ENCODE results near the gene EHD4.

The EHD4 gene

GRCh38 chr15:41933771-41934170 lies 38.6 kb downstream of the EHD4 start:
- no peak for DNase-seq

DNA sequence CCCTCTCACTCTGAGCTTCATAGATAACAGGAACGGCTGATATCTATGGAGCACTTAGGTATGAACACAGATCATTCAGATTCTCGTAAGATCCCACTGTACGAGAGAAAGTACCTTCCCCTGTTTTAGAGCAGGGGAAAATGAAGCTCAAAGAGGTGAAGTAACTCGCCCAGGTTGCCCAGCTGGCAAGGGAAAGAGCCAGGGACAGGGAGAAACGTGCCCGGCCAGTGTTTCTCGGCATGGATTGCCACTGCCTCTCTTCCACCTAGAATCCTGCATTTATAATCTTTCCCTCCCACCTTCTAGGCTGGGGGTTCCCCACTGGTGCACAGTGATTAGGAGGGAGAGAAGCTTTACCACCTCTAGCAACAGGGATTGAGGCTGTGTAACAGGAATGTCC lies 39.0 kb downstream of the EHD4 start:
- no peak for DNase-seq

DNA sequence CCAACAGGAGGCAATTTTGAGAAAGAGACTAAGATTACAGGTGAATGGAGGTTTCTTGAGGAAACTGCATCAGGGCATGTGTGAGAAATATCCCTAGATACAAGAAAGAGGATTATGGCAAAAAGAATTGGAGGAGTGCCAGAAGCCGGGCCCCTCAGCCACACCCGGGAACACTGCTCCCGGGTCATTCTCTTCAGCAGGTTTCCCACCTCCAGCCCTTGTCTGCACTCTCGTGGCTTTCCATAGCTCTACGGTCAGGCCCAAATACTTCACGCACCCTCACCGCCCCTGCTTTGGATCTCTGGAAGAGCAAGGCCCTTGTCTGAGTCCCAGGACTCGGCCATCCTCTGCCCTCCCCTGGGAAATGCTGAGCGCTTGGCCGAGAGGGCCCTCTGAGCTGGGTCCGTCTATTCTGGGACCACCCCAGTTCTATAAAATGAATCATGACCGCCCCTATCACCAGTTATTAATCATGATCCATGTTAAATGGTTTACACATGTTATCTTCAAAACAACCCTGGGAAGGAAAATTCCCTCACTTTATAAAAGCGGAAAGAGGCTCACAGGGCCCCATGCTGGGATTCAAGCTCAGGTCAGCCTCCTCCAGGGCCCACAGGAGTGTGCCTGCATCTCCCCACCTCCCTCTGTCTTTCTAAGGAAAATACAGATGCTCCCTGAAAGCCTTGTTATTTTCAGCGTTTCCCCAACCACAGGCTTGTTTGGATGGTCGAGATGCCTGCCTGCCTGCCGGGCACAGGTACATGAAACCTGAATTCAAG lies 39.7 kb downstream of the EHD4 start:
- no peak for DNase-seq

DNA sequence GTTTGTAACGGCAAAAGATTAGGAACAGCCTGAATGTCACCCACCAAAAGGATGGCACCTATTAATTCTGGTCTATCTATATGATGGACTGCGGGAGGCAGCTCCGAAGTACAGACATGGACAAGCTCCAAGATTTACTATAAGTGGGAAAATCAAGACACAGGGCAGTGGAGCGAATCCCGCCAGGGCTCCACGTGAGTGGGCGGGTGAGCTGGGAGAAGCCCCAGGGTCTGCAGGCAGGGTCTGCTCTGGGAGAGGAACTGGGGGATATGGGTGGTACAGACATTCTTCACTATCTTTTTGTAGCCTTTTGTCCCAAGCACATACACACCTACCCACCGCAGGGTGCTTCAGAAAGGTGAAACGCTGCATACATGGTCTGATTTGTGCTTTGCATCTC lies 40.3 kb downstream of the EHD4 start:
- DNase-seq, result no peak

- no peak for DNase-seq
These were observed 41.5 kb downstream of the EHD4 start for GRCh38 chr15:41930867-41931222.

DNA sequence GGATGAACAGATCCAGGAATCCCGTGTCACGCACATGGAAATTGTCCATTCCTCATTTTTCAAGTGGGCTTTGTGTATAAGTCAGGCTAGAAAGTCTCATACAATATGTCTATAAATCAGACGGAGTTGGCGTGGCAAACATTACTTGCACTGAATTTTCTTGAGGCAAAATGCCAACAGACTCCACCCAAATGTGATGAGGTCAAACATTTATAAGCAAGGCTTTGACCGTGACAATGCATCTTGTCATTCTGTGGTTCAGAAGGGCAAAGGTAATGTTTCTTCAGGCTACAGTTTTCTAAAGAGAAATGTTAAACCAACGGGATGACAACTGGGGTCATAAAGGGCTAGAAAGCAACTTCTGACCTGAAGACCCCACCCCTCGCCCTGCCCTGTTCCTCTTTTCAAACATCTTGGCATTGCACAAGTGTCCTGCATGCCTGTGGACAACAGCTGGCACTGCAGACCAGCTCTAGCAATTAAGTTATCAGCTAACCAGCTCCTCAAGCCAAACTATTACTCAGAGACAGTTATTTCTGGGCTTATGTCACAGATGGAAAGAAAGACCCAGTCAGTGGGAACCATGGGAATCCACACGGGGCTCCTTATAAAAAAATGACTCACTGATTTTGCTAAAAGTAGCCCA lies 42.0 kb downstream of the EHD4 start:
- no peak for DNase-seq

- no peak for DNase-seq
These were observed 43.4 kb downstream of the EHD4 start for GRCh38 chr15:41928637-41929620.

DNA sequence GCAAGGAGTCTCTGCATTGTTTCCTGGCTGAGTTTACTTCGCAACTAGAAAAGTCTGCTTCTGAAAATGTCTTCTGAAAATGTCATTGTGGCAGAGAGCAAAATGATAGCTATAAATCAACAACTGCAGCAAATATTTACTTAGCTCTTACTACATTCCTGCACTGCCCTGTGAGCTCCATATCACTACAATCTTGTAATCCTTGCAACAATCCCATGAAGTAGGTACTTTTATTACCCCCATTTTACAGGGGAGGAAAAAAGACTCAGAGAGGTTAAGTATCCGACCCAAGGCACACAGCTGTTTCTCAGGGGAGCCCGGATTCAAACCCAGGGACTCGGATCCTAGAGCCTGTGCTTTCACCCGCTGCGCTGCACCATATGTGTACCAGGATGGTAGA lies 44.3 kb downstream of the EHD4 start:
- DNase-seq, result no peak

DNA sequence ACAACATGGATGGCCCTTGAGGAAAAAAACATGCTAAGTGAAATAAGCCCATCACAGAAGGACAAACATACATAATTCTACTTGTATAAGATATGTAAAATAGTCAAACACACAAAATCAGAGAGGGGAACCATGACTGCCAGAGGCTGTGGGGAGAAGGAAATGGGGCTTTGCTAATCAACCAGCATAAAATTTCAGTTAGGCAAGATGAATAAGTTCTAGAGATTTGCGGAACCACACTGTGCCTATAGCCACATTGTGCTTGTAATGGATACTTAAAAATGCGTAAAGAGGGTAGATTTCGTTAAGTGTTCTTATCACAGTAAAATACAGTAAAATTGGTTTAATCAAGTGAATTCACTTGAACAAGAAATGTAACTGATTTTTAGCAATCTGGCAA lies 44.8 kb downstream of the EHD4 start:
- no peak for DNase-seq

GRCh38 chr15:41926185-41927056 lies 45.9 kb downstream of the EHD4 start:
- no peak for DNase-seq

GRCh38 chr15:41925086-41925608 lies 47.2 kb downstream of the EHD4 start:
- no peak for DNase-seq

- DNase-seq, result no peak
These were observed 48.9 kb downstream of the EHD4 start for GRCh38 chr15:41923401-41923997.

- no peak for DNase-seq
These were observed 50.0 kb downstream of the EHD4 start for GRCh38 chr15:41922353-41922752.

DNA sequence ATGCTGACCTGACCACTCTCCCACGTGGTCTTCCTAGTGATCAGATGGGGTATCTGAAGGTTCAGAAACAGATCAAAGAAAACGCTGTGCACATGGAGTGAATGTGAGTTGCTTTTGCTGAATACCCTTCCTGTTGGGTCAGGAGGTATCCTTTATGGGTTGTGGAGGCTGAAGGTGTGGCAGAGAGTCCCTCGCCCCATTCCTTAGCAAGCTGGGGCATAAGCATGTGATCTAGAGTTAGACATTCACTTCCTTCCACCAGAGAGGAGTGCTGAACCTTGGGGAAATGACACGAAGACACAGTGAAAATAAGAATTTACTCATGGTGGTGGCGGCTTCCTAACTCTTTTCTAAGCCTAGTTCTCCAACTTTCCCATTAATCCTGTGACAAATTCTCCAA lies 50.7 kb downstream of the EHD4 start:
- no peak for DNase-seq

- no peak for DNase-seq
These were observed 51.2 kb downstream of the EHD4 start for GRCh38 chr15:41921167-41921566.

GRCh38 chr15:41919954-41920538 lies 52.3 kb downstream of the EHD4 start:
- no peak for DNase-seq

GRCh38 chr15:41919201-41919820 lies 53.0 kb downstream of the EHD4 start:
- DNase-seq, result no peak

GRCh38 chr15:41918506-41919126 lies 53.7 kb downstream of the EHD4 start:
- no peak for DNase-seq

DNA sequence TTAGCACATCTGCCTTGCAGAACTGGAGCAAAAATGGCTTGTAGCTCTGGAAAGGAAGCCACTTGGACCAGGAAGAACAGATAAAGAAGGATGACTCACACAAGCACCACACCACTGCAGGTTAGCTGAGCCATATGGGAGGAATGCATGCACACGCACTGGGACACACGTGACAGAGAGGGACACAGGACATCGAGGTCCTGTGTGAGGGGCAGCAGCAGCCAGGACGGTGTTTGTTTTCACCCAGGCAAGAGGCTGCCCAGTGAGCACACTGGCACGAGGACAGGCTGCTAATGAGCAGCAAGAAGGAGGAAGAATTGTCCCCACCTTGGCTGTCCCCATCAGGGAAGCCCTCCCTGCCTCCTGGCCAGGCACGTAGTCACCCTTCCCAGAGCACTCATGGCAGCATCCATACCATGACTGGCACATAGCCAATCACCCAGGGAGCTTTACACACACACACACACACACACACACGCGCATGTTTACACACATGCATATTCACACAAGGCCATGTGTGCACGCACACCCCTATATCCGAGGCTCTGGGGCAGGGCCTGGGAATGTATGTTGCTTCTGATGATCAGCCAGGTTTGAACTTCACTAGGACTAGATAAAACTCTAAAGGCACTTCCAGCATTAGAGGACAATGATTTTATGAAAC lies 54.5 kb downstream of the EHD4 start:
- no peak for DNase-seq
